ENCODE results near the gene CCL14.

GRCh38 chr17:36017799-36018198 is 31.3 kb upstream of the CCL14 start, which contains the start of gene CCL23:
- TF ChIP-seq, protein P1, sequence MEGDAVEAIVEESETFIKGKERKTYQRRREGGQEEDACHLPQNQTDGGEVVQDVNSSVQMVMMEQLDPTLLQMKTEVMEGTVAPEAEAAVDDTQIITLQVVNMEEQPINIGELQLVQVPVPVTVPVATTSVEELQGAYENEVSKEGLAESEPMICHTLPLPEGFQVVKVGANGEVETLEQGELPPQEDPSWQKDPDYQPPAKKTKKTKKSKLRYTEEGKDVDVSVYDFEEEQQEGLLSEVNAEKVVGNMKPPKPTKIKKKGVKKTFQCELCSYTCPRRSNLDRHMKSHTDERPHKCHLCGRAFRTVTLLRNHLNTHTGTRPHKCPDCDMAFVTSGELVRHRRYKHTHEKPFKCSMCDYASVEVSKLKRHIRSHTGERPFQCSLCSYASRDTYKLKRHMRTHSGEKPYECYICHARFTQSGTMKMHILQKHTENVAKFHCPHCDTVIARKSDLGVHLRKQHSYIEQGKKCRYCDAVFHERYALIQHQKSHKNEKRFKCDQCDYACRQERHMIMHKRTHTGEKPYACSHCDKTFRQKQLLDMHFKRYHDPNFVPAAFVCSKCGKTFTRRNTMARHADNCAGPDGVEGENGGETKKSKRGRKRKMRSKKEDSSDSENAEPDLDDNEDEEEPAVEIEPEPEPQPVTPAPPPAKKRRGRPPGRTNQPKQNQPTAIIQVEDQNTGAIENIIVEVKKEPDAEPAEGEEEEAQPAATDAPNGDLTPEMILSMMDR (IDR thresholded peaks at IDR 0.05; ENCODE audit: low read depth, low read length): peak; percentile 16; the same call in 1 of the 2 replicates
- TF ChIP-seq EZH2phosphoT487 (IDR thresholded peaks at IDR 0.05; ENCODE audit: low read depth): no peak

Data from OCI-LY3 (cell line).